Mammary epithelial cell (primary cell): ENCODE data around the gene ATP23.

Experiments used
- EZH2 ChIP-seq: IDR thresholded peaks from 2 replicates; pipeline ENCODE4 v1.6.1; 2012; ENCODE audit warnings: low read length, inconsistent platforms, borderline replicate concordance
- TF ChIP-seq, protein P1 (sequence below), 2 donors: IDR thresholded peaks in 1 of 2; conservative IDR thresholded peaks in 1 of 2; 2 replicates each; pipeline ENCODE4 v1.5.1; 2011 to 2012; ENCODE audit warnings: inconsistent platforms in 2 of 2, low read length in 2 of 2, mild to moderate bottlenecking in 2 of 2, control low read depth in 1 of 2, low read depth in 1 of 2; ENCODE audit not compliant: insufficient read depth in 1 of 2; ENCODE audit errors: extremely low read depth in 1 of 2

DNA sequence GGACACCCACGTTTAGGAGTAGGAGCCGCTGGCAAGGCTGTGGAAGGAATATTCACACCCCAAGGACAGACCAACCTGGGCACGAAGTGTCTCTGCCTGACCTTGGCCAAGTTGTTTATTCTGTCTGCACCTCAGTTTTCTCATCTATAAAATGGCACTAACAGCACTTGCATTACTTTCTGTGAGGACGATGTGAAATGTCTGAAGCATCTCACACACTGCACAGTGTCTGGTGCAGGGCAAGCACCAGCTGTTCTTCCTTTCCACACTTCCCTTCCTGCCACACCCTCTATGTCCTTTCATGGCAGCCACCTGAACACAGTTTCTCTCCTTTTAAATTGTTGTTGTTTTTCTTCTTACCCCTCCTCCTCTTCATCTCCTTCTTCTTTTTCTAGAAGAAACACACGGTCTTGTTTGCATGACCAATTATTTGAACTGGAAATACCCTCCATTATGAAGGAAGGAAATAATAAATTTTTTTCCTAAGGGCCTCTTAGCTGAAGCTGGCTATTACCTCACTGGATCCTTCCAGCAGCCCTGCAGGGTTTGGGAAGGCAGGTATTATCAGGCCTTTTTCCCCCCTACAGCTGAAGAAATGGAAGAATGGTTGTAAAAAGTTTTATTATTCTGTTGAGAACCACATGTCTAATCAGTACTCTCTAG lies 42.9 kb upstream of the ATP23 start:
- TF ChIP-seq, protein P1, sequence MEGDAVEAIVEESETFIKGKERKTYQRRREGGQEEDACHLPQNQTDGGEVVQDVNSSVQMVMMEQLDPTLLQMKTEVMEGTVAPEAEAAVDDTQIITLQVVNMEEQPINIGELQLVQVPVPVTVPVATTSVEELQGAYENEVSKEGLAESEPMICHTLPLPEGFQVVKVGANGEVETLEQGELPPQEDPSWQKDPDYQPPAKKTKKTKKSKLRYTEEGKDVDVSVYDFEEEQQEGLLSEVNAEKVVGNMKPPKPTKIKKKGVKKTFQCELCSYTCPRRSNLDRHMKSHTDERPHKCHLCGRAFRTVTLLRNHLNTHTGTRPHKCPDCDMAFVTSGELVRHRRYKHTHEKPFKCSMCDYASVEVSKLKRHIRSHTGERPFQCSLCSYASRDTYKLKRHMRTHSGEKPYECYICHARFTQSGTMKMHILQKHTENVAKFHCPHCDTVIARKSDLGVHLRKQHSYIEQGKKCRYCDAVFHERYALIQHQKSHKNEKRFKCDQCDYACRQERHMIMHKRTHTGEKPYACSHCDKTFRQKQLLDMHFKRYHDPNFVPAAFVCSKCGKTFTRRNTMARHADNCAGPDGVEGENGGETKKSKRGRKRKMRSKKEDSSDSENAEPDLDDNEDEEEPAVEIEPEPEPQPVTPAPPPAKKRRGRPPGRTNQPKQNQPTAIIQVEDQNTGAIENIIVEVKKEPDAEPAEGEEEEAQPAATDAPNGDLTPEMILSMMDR (conservative IDR thresholded peaks at IDR 0.05 in 1 of 2, IDR thresholded peaks at IDR 0.05 in 1 of 2; ENCODE audit: extremely low read depth in 1 of 2, insufficient read depth in 1 of 2, low read depth in 1 of 2, low read length in 2 of 2): no peak
- TF ChIP-seq EZH2: no peak
